ENCODE results near the gene DAB2IP. TPM values are rescaled to one million over a fixed set of nuclear protein-coding genes. Genes with fewer than 3 reads are reported as not detected.

The DAB2IP gene
- total RNA-seq, 1 experiment from 2014 or later: 52.6 TPM

- ChIA-PET POLR2A (interaction anchor here (0.9 kb wide), 1 partner anchor 10 kb away, joined by 3 read pairs; no protein-coding TSS in a partner anchor), CTCF (interaction anchor here (1.1 to 1.4 kb wide), 3 partner anchors 9 to 99 kb away, joined by 3 to 6 read pairs (median 4); no protein-coding TSS in a partner anchor)
- Mint-ChIP-seq H3K36me3 (no peaks in the 10 kb centered on the region), H3K9me3 (no peaks in the 10 kb centered on the region), H3K27ac (no peak overlapping the region), H3K4me3 (no peak overlapping the region), H3K27me3 (ENCODE audit: low read depth) (no peaks in the 10 kb centered on the region), H3K4me1 (peaks cover 47% of the 10 kb centered on the region)
- ATAC-seq: no peak
- no peak for TF ChIP-seq ZNF138 (CRISPR knock-in tag; conservative IDR thresholded peaks at IDR 0.05)
- TF ChIP-seq ZNF121 (CRISPR knock-in tag; IDR thresholded peaks at IDR 0.05): no peak
- peak; percentile 82 for TF ChIP-seq PRDM15 (CRISPR knock-in tag; IDR thresholded peaks at IDR 0.05)
- no peak for TF ChIP-seq FOXP1 (CRISPR knock-in tag; IDR thresholded peaks at IDR 0.05; ENCODE audit: borderline replicate concordance)
- no peak for DNase-seq (ENCODE audit: low spot score)
These were observed 6.4 kb upstream of the DAB2IP start for GRCh38 chr9:121645003-121645402.

GRCh38 chr9:121645853-121646807 is 5.3 kb upstream of the DAB2IP start:
- Mint-ChIP-seq H3K27me3 (ENCODE audit: low read depth) (peaks cover 6% of the 10 kb centered on the region; the same call in 1 of the 2 replicates), H3K4me1 (peaks cover 53% of the 10 kb centered on the region), H3K4me3 (no peak overlapping the region), H3K36me3 (no peaks in the 10 kb centered on the region), H3K9me3 (no peaks in the 10 kb centered on the region), H3K27ac (no peak overlapping the region)
- ATAC-seq: no peak
- DNase-seq (ENCODE audit: low spot score): no peak
- POLR2A ChIA-PET: no interaction called here
- CTCF ChIA-PET: interaction anchor here (1.1 kb wide), 1 partner anchor 10 kb away, joined by 3 read pairs; no protein-coding TSS in a partner anchor
- TF ChIP-seq ATF2 (CRISPR knock-in tag; IDR thresholded peaks at IDR 0.05; ENCODE audit: borderline replicate concordance, low read depth): no peak
- no peak for TF ChIP-seq JAZF1 (CRISPR knock-in tag; IDR thresholded peaks at IDR 0.05)
- TF ChIP-seq ZNF671 (CRISPR knock-in tag; IDR thresholded peaks at IDR 0.05): no peak
- TF ChIP-seq EMX1 (CRISPR knock-in tag; IDR thresholded peaks at IDR 0.05): no peak
- TF ChIP-seq ZNF232 (CRISPR knock-in tag; IDR thresholded peaks at IDR 0.05): no peak
- no peak for TF ChIP-seq KAT7 (CRISPR knock-in tag; IDR thresholded peaks at IDR 0.05; ENCODE audit: borderline replicate concordance)

- Mint-ChIP-seq H3K36me3 (no peaks in the 10 kb centered on the region), H3K27me3 (ENCODE audit: low read depth) (peaks cover 6% of the 10 kb centered on the region; the same call in 1 of the 2 replicates), H3K27ac (no peak overlapping the region; the same call in 1 of the 2 replicates), H3K9me3 (no peaks in the 10 kb centered on the region), H3K4me3 (no peak overlapping the region), H3K4me1 (peaks cover 53% of the 10 kb centered on the region)
- ATAC-seq (no peak), DNase-seq (ENCODE audit: low spot score) (no peak)
- ChIA-PET POLR2A (no interaction called here), CTCF (interaction anchor here (1.4 kb wide), 1 partner anchor 40 kb away, joined by 6 read pairs; no protein-coding TSS in a partner anchor)
- TF ChIP-seq ZNF121 (CRISPR knock-in tag; IDR thresholded peaks at IDR 0.05) (no peak), TEAD4 (CRISPR knock-in tag; IDR thresholded peaks at IDR 0.05) (no peak), OVOL2 (CRISPR knock-in tag; IDR thresholded peaks at IDR 0.05; ENCODE audit: borderline replicate concordance) (no peak), E2F1 (CRISPR knock-in tag; IDR thresholded peaks at IDR 0.05) (no peak), ZNF425 (CRISPR knock-in tag; conservative IDR thresholded peaks at IDR 0.05) (no peak), PRDM15 (CRISPR knock-in tag; IDR thresholded peaks at IDR 0.05) (no peak), ELF4 (CRISPR knock-in tag; IDR thresholded peaks at IDR 0.05; ENCODE audit: low read depth) (no peak), SMAD4 (CRISPR knock-in tag; IDR thresholded peaks at IDR 0.05) (no peak), FOXJ3 (CRISPR knock-in tag; IDR thresholded peaks at IDR 0.05; ENCODE audit: borderline replicate concordance) (no peak), ZNF671 (CRISPR knock-in tag; IDR thresholded peaks at IDR 0.05) (no peak), RORB (CRISPR knock-in tag; IDR thresholded peaks at IDR 0.05) (no peak)
These were observed 4.4 kb upstream of the DAB2IP start for GRCh38 chr9:121646992-121647391.
